Psoas muscle (tissue), 8 donors: ENCODE measurements around the gene GPR6. TPM values are rescaled to one million over a fixed set of nuclear protein-coding genes. Genes with fewer than 3 reads are reported as not detected.

Experiments
- ATAC-seq, 4 donors: fragments of 200-7000 bp; cut with Tn5 transposase; one replicate each; pipeline ENCODE4 v1.9.1; 2020; ENCODE audit warnings: moderate library complexity in 3 of 4, mild to moderate bottlenecking in 2 of 4
- DNase-seq, 2 donors: peaks; one replicate each; pipeline ENCODE4 v3.0.0-alpha.2; 2020
- H3K27ac ChIP-seq: fragments of 200-600 bp; one replicate; pipeline ENCODE4 v1.8.0; 2022
- H3K27me3 ChIP-seq, 3 donors: fragments of 200-600 bp in 1 of 3; one replicate each; pipeline versions ENCODE4 v1.6.1 to v1.8.0; 2013 to 2022; ENCODE audit warnings: low read length in 2 of 3, mild to moderate bottlenecking in 2 of 3, moderate library complexity in 1 of 3; ENCODE audit not compliant: insufficient read depth in 3 of 3
- H3K36me3 ChIP-seq, 2 donors: fragments of 200-600 bp in 1 of 2; one replicate each; pipeline versions ENCODE4 v1.6.1 to v1.8.0; 2013 to 2022; ENCODE audit warnings: low read depth in 1 of 2, mild to moderate bottlenecking in 1 of 2, moderate library complexity in 1 of 2; ENCODE audit not compliant: insufficient read depth in 1 of 2
- H3K4me1 ChIP-seq: fragments of 200-600 bp; one replicate; pipeline ENCODE4 v1.8.0; 2022
- H3K4me3 ChIP-seq: fragments of 200-600 bp; one replicate; pipeline ENCODE4 v1.8.0; 2022; ENCODE audit warnings: mild to moderate bottlenecking
- H3K9me3 ChIP-seq: fragments of 200-600 bp; one replicate; pipeline ENCODE4 v1.8.0; 2022
- WGBS, 3 donors: extraction: QIAGEN DNeasy Blood & Tissue Kit; methylation state at CpG; one replicate each; pipeline versions ENCODE4 v1.1.6 to v1.1.7; 2013; 5-methylcytosine and 5-hydroxymethylcytosine counted together
- intact Hi-C, 2 donors: fragments of 100-400 bp; cut with DNase I; formaldehyde crosslinking; loops; one replicate each; pipeline versions ENCODE4 v1.11.0 to v1.14.2; 2022
- polyA plus RNA-seq, 3 donors: library from polyadenylated mRNA; stranded (reverse); fragments of 200-250 nt; gene quantifications; one replicate each; pipeline ENCODE4 v1.2.3, GENCODE V29; 2013
- total RNA-seq, 4 donors: library from RNA; stranded (reverse); fragmentation: NEBNext Ultra II Directional in 2 of 4; extraction: Animal tissue kit (Norgen Biotek cat#: 25700) in 2 of 4; gene quantifications; one replicate each; pipeline versions ENCODE4 v1.2.1 to v1.2.4, GENCODE V29; 2021 to 2023
- TF ChIP-seq, protein P1 (sequence below): fragments of 200-600 bp; IDR thresholded peaks from one replicate; pipeline ENCODE4 v1.8.0; 2022; ENCODE audit warnings: antibody characterized with exemption
- donor health status: healthy with polysubstance abuse.
- donor health status: DM: no; HTN: no; CAD: no; lungs with moderate emphysema.
- donor health status: Bipolar disorder and iron deficiency.
- donor health status: healthy.
- donor health status: DM: yes; HTN: yes; CAD: no.
- donor health status: DM: no; HTN: no; CAD: no.
- donor health status: DM: no; HTN: no; CAD: no.
- donor health status: DM: yes; HTN: yes; CAD: no.

Gene GPR6
- total and polyA plus RNA-seq, 7 donors: not detected

DNA sequence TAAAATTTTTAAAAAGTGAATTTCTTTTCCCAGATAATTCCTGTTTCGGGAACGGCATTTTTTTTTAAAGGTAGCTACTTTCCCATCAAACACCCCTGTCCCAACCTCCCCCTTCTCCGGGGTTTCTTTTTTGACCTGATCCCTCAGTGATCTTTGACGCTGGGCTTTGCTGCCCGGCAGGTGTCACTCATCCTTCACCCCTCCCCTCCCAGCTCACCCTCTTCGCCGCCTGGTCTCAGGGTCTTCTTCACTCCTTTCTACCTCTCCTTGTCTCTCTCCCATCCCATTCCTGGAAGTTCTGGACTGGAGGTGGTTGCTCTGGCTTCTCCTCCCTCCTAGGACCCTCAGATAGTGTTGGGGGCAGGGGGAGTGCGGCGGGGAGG is 329 bp upstream of the GPR6 start:
- H3K36me3 ChIP-seq: no peaks in the 10 kb centered on the region
- no peak for DNase-seq
- no peak overlapping the region for H3K4me3 ChIP-seq
- no peaks in the 10 kb centered on the region for H3K4me1 ChIP-seq
- no peak overlapping the region for H3K27ac ChIP-seq
- intact Hi-C loops: no loop called here
- no peaks in the 10 kb centered on the region for H3K9me3 ChIP-seq
- ATAC-seq: no peak
- TF ChIP-seq, protein P1, sequence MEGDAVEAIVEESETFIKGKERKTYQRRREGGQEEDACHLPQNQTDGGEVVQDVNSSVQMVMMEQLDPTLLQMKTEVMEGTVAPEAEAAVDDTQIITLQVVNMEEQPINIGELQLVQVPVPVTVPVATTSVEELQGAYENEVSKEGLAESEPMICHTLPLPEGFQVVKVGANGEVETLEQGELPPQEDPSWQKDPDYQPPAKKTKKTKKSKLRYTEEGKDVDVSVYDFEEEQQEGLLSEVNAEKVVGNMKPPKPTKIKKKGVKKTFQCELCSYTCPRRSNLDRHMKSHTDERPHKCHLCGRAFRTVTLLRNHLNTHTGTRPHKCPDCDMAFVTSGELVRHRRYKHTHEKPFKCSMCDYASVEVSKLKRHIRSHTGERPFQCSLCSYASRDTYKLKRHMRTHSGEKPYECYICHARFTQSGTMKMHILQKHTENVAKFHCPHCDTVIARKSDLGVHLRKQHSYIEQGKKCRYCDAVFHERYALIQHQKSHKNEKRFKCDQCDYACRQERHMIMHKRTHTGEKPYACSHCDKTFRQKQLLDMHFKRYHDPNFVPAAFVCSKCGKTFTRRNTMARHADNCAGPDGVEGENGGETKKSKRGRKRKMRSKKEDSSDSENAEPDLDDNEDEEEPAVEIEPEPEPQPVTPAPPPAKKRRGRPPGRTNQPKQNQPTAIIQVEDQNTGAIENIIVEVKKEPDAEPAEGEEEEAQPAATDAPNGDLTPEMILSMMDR: no peak
- H3K27me3 ChIP-seq: peaks cover 0 to 59% (median 12%) of the 10 kb centered on the region in 3 donors
- 15 to 26% (median 18%) methylated on average over 7 to 9 of the region's 9 CpGs for WGBS, 3 donors

GRCh38 chr6:109979033-109979921 is 1.2 kb downstream of the GPR6 start:
- intact Hi-C loops: no loop called here
- DNase-seq (no peak), ATAC-seq (no peak)

GRCh38 chr6:109984410-109984809 is 6.3 kb downstream of the GPR6 start:
- intact Hi-C loops: no loop called here
- Histone ChIP-seq H3K27me3 (peaks cover 0 to 30% (median 4%) of the 10 kb centered on the region in 3 donors), H3K36me3 (no peaks in the 10 kb centered on the region), H3K4me1 (no peaks in the 10 kb centered on the region), H3K27ac (no peak overlapping the region), H3K4me3 (no peak overlapping the region), H3K9me3 (no peaks in the 10 kb centered on the region)
- ATAC-seq (no peak), DNase-seq (no peak)
- TF ChIP-seq, protein P1: no peak
- 91 to 97% (median 93%) methylated on average over 2 of the region's 2 CpGs for WGBS, 3 donors

More at GRCh38 chr6:109979033-109979921, 1.2 kb downstream of the GPR6 start:
- H3K27me3 ChIP-seq: peaks cover 0 to 59% (median 12%) of the 10 kb centered on the region in 3 donors
- H3K4me3 ChIP-seq: no peak overlapping the region
- H3K4me1 ChIP-seq: no peaks in the 10 kb centered on the region
- H3K36me3 ChIP-seq: no peaks in the 10 kb centered on the region
- 5 to 6% (median 5%) methylated on average over 63 to 81 of the region's 81 CpGs for WGBS, 3 donors
- H3K9me3 ChIP-seq: no peaks in the 10 kb centered on the region
- TF ChIP-seq, protein P1: no peak
- no peak overlapping the region for H3K27ac ChIP-seq

DNA sequence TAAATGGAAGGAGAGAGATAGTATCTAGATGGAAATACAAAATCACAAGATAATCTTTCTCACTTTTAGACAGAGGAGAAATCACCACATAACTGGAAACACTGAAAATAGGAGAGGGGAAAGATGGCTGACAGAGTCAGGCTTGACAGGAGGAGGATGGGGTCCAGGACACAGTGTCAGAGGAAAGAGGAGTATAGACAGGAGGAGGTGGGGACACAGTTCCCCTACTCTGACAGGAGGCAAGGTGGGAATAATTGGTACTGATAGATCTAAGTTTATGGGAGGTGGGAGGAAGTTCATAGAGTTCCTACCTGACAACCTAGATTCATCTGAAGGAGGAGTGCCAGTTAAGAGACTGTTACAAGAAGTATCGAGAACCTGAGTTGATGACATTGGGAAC is 9.1 kb downstream of the GPR6 start:
- Histone ChIP-seq H3K36me3 (no peaks in the 10 kb centered on the region), H3K4me1 (no peaks in the 10 kb centered on the region), H3K4me3 (no peak overlapping the region), H3K27me3 (peaks cover 0 to 2% (median 0%) of the 10 kb centered on the region in 3 donors), H3K9me3 (no peaks in the 10 kb centered on the region), H3K27ac (no peak overlapping the region)
- DNase-seq (no peak), ATAC-seq (no peak)
- intact Hi-C loops: no loop called here
- TF ChIP-seq, protein P1: no peak
- WGBS, 3 donors: 85 to 90% (median 85%) methylated on average over 1 of the region's 1 CpG
